HEK293 (cell line): ENCODE data around the gene POLD4.
A peak's percentile ranks its signal among the peaks of the same experiment; 100 is the strongest.

Source experiments
- CTCF ChIA-PET: fragments of 350-600 bp; formaldehyde crosslinking; extraction: SDS; loops from one replicate; lab custom pipeline; 2021; ENCODE audit warnings: antibody characterized with exemption; lab: Yijun Ruan, JAX
- POLR2A ChIA-PET: fragments of 300-600 bp; formaldehyde crosslinking; extraction: SDS; loops from one replicate; lab custom pipeline; 2020; ENCODE audit warnings: antibody characterized with exemption, inconsistent platforms; lab: Yijun Ruan, JAX
- H3K27ac ChIP-seq: fragments of 200-500 bp; sonication (Bioruptor generic); 2 replicates; pipeline ENCODE4 v1.5.1; 2014; ENCODE audit warnings: low read depth, low read length, control low read depth, inconsistent platforms; ENCODE audit errors: extremely low read depth
- H3K36me3 ChIP-seq, 2 experiments: fragments of 200-500 bp in 1 of 2; sonication (Bioruptor generic) in 1 of 2; 1 replicate in 1 of 2; 2 replicates in 1 of 2; pipeline ENCODE4 v1.5.1; 2014 to 2017; ENCODE audit warnings: inconsistent platforms in 2 of 2, low read length in 2 of 2; ENCODE audit not compliant: control insufficient read depth in 2 of 2, insufficient read depth in 1 of 2
- H3K4me1 ChIP-seq: fragments of 200-500 bp; sonication (Bioruptor generic); 2 replicates; pipeline ENCODE4 v1.5.1; 2014; ENCODE audit warnings: mild to moderate bottlenecking, low read length, inconsistent platforms; ENCODE audit not compliant: control insufficient read depth, insufficient read depth
- H3K4me3 ChIP-seq: 2 replicates; pipeline ENCODE4 v1.5.1; 2011; ENCODE audit warnings: low read depth, mild to moderate bottlenecking, control low read depth, low read length, moderate library complexity
- H3K9me3 ChIP-seq: fragments of 200-500 bp; sonication (Bioruptor generic); 2 replicates; pipeline ENCODE4 v1.5.1; 2014; ENCODE audit warnings: low read depth, low read length, inconsistent platforms; ENCODE audit not compliant: control insufficient read depth, insufficient read depth
- HOXA7 ChIP-seq: sonication (generic); formaldehyde crosslinking; IDR thresholded peaks from 2 replicates; pipeline ENCODE4 v1.8.1; 2022; ENCODE audit warnings: missing genetic modification reagents, borderline replicate concordance
- KLF1 ChIP-seq: fragments of 450-650 bp; formaldehyde crosslinking; IDR thresholded peaks from 2 replicates; pipeline ENCODE4 v1.5.1; 2016; ENCODE audit warnings: missing biosample characterization, missing genetic modification characterization
- KLF16 ChIP-seq: fragments of 450-650 bp; formaldehyde crosslinking; IDR thresholded peaks from 2 replicates; pipeline ENCODE4 v1.5.1; 2017; ENCODE audit warnings: missing biosample characterization, missing genetic modification characterization
- MEIS1 ChIP-seq: sonication (generic); formaldehyde crosslinking; IDR thresholded peaks from 2 replicates; pipeline ENCODE4 v1.8.1; 2022; ENCODE audit warnings: missing genetic modification reagents, mild to moderate bottlenecking, borderline replicate concordance
- SETDB1 ChIP-seq: IDR thresholded peaks from one replicate; pipeline ENCODE4 v1.6.1; 2017; ENCODE audit warnings: mild to moderate bottlenecking, low read length, moderate library complexity, mixed read lengths; ENCODE audit not compliant: insufficient read length
- SP3 ChIP-seq: fragments of 450-650 bp; formaldehyde crosslinking; IDR thresholded peaks from 2 replicates; pipeline ENCODE4 v1.5.1; 2016; ENCODE audit warnings: missing biosample characterization, missing genetic modification characterization
- ZFHX2 ChIP-seq: fragments of 450-650 bp; formaldehyde crosslinking; conservative IDR thresholded peaks from 2 replicates; pipeline ENCODE4 v1.5.1; 2016; ENCODE audit warnings: missing biosample characterization, missing genetic modification characterization
- ZFP69B ChIP-seq: fragments of 450-650 bp; formaldehyde crosslinking; IDR thresholded peaks from 2 replicates; pipeline ENCODE4 v1.5.1; 2016; ENCODE audit warnings: missing biosample characterization, missing genetic modification characterization
- ZNF132 ChIP-seq: fragments of 450-650 bp; formaldehyde crosslinking; IDR thresholded peaks from 2 replicates; pipeline ENCODE4 v1.5.1; 2017; ENCODE audit warnings: missing biosample characterization, missing genetic modification characterization, borderline replicate concordance
- ZNF133 ChIP-seq: fragments of 450-650 bp; formaldehyde crosslinking; IDR thresholded peaks from 2 replicates; pipeline ENCODE4 v1.5.1; 2016; ENCODE audit warnings: missing biosample characterization, missing genetic modification characterization
- ZNF175 ChIP-seq: fragments of 450-650 bp; formaldehyde crosslinking; IDR thresholded peaks from 2 replicates; pipeline ENCODE4 v1.5.1; 2016; ENCODE audit warnings: missing biosample characterization, missing genetic modification characterization
- ZNF202 ChIP-seq: fragments of 450-650 bp; formaldehyde crosslinking; IDR thresholded peaks from 2 replicates; pipeline ENCODE4 v1.5.1; 2016; ENCODE audit warnings: missing biosample characterization, missing genetic modification characterization, borderline replicate concordance
- ZNF354C ChIP-seq: fragments of 450-650 bp; formaldehyde crosslinking; IDR thresholded peaks from 2 replicates; pipeline ENCODE4 v1.5.1; 2016; ENCODE audit warnings: missing biosample characterization, missing genetic modification characterization, low read depth, borderline replicate concordance
- ZNF501 ChIP-seq: fragments of 450-650 bp; formaldehyde crosslinking; IDR thresholded peaks from 2 replicates; pipeline ENCODE4 v1.5.1; 2016; ENCODE audit warnings: missing biosample characterization, missing genetic modification characterization
- ZNF558 ChIP-seq: fragments of 450-650 bp; formaldehyde crosslinking; IDR thresholded peaks from 2 replicates; pipeline ENCODE4 v1.5.1; 2016; ENCODE audit warnings: missing biosample characterization, missing genetic modification characterization
- ZNF561 ChIP-seq: fragments of 450-650 bp; IDR thresholded peaks from 2 replicates; pipeline ENCODE4 v1.5.1; 2018; ENCODE audit warnings: missing biosample characterization, missing genetic modification characterization, borderline replicate concordance
- ZNF600 ChIP-seq: fragments of 450-650 bp; formaldehyde crosslinking; IDR thresholded peaks from 2 replicates; pipeline ENCODE4 v1.5.1; 2016; ENCODE audit warnings: missing biosample characterization, missing genetic modification characterization
- ZNF747 ChIP-seq: fragments of 450-650 bp; formaldehyde crosslinking; IDR thresholded peaks from 2 replicates; pipeline ENCODE4 v1.5.1; 2016; ENCODE audit warnings: missing biosample characterization, missing genetic modification characterization
- ZNF791 ChIP-seq: fragments of 450-650 bp; formaldehyde crosslinking; IDR thresholded peaks from 2 replicates; pipeline ENCODE4 v1.5.1; 2016; ENCODE audit warnings: missing biosample characterization, missing genetic modification characterization
- ZSCAN16 ChIP-seq: fragments of 450-650 bp; formaldehyde crosslinking; IDR thresholded peaks from 2 replicates; pipeline ENCODE4 v1.5.1; 2016; ENCODE audit warnings: missing biosample characterization, missing genetic modification characterization
- TF ChIP-seq, protein P1 (sequence below): fragments of 450-650 bp; formaldehyde crosslinking; IDR thresholded peaks from 2 replicates; pipeline ENCODE4 v1.5.1; 2016; ENCODE audit warnings: missing biosample characterization, missing genetic modification characterization
- TF ChIP-seq, protein P2 (sequence below): fragments of 450-650 bp; formaldehyde crosslinking; IDR thresholded peaks from 2 replicates; pipeline ENCODE4 v1.5.0; 2017; ENCODE audit warnings: missing biosample characterization, missing genetic modification characterization, borderline replicate concordance
- TF ChIP-seq, protein P3 (sequence below): fragments of 450-650 bp; IDR thresholded peaks from 2 replicates; pipeline ENCODE4 v1.5.1; 2018; ENCODE audit warnings: missing biosample characterization, missing genetic modification characterization

POLD4 gene

DNA sequence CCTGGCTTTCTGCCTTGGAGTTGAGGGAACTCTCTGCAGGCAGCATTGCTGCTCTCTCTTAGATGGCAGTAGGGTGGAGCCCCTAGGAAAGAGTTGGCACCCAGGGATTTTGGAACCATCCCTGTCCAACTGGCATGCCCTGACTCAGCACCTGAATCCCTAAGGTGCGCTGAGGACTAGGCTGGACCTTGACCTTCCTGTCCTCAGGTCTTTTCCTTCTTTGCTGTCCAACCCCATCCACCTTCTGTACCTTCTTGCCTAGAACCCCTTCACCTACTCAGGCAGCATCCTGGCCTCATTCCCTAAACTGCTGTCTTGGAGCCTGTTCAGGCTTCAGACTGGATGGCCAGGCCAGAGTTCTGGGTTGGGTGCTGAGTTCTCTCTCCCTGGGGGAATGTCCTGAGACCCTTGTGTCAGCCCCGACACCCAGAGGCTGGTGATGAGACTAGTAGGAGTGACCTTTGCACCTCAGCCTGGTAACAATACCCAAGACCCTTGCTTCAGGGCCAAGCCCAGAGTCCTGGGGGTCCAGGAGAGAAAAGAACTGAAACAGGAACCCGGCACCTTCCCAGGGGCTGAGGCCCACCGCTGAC, 2.5 kb upstream of the POLD4 start (continued):
- TF ChIP-seq SP3, result no peak

DNA sequence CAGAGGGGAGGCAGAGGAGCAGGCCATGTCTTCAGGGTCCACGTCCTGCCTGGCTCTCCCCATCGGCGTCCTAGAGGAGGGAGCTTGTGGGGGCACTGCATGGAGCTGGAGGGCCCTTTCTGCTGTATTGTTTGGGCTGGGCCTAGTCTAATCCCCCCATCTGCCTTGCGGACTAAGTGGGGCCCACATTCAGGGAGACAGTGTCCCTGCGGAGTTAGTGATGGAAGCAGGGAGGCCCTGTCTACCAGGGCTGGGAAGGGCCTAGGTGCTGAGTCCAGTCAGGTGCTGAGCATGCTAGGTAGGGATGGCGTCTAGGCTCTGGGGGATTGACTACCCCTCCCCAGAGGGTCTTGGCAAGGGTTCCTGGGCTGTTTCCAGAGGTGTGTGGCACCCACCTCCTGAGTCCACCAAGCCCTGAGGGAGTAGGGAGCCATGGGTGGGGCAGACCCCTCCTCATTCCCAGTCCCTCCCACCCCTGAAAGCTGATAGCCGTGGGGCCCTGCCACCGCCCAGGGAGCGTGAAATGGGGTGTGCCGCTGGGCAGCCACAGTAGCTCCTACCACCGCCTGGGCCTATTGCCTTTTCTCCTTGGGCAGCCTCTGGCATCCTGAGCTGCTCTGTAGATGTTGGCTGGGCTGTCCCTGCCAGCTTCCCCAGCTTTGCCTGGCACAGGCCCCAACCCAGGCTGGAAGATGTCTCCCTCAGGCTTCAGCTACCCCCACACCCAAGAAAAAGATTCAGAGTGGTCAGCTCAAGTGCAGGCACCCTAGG, 1.9 kb upstream of the POLD4 start:
- ChIA-PET POLR2A (interaction anchor here (0.5 to 3.3 kb wide), 5 partner anchors 13 to 307 kb away, joined by 5 to 30 read pairs (median 8); partner anchors contain the start of genes CLCF1 and RAD9A), CTCF (interaction anchor here (0.9 to 30.4 kb wide), 6 partner anchors 8 to 150 kb away, joined by 3 to 898 read pairs (median 9); partner anchors contain the start of genes CLCF1, PITPNM1, PPP1CA and RAD9A)
- Histone ChIP-seq H3K4me3 (no peak overlapping the region), H3K9me3 (no peaks in the 10 kb centered on the region), H3K4me1 (no peaks in the 10 kb centered on the region), H3K27ac (no peak overlapping the region), H3K36me3 (no peaks in the 10 kb centered on the region)
- peak; percentile 84 for TF ChIP-seq KLF1 (tag by site-specific recombination)
- peak; percentile 32; the same call in 1 of the 2 replicates for TF ChIP-seq ZFP69B (tag by site-specific recombination)
- no peak for TF ChIP-seq ZNF202
- no peak for TF ChIP-seq ZNF354C (tag by site-specific recombination)
- no peak for TF ChIP-seq HOXA7 (CRISPR knock-in tag)
- no peak for TF ChIP-seq ZNF175 (tag by site-specific recombination)
- no peak for TF ChIP-seq ZNF747 (tag by site-specific recombination)
- no peak for TF ChIP-seq ZSCAN16
- no peak for TF ChIP-seq SETDB1
- TF ChIP-seq, protein P1, sequence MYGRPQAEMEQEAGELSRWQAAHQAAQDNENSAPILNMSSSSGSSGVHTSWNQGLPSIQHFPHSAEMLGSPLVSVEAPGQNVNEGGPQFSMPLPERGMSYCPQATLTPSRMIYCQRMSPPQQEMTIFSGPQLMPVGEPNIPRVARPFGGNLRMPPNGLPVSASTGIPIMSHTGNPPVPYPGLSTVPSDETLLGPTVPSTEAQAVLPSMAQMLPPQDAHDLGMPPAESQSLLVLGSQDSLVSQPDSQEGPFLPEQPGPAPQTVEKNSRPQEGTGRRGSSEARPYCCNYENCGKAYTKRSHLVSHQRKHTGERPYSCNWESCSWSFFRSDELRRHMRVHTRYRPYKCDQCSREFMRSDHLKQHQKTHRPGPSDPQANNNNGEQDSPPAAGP (tag by site-specific recombination), result peak; percentile 21; the same call in 1 of the 2 replicates
- TF ChIP-seq ZNF561 (tag by site-specific recombination), result no peak
- TF ChIP-seq, protein P2, sequence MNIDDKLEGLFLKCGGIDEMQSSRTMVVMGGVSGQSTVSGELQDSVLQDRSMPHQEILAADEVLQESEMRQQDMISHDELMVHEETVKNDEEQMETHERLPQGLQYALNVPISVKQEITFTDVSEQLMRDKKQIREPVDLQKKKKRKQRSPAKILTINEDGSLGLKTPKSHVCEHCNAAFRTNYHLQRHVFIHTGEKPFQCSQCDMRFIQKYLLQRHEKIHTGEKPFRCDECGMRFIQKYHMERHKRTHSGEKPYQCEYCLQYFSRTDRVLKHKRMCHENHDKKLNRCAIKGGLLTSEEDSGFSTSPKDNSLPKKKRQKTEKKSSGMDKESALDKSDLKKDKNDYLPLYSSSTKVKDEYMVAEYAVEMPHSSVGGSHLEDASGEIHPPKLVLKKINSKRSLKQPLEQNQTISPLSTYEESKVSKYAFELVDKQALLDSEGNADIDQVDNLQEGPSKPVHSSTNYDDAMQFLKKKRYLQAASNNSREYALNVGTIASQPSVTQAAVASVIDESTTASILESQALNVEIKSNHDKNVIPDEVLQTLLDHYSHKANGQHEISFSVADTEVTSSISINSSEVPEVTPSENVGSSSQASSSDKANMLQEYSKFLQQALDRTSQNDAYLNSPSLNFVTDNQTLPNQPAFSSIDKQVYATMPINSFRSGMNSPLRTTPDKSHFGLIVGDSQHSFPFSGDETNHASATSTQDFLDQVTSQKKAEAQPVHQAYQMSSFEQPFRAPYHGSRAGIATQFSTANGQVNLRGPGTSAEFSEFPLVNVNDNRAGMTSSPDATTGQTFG (tag by site-specific recombination), result no peak
- TF ChIP-seq ZNF558, result no peak
- TF ChIP-seq ZNF133, result no peak
- TF ChIP-seq ZNF791 (tag by site-specific recombination), result no peak
- no peak for TF ChIP-seq ZFHX2 (tag by site-specific recombination)
- TF ChIP-seq, protein P3, sequence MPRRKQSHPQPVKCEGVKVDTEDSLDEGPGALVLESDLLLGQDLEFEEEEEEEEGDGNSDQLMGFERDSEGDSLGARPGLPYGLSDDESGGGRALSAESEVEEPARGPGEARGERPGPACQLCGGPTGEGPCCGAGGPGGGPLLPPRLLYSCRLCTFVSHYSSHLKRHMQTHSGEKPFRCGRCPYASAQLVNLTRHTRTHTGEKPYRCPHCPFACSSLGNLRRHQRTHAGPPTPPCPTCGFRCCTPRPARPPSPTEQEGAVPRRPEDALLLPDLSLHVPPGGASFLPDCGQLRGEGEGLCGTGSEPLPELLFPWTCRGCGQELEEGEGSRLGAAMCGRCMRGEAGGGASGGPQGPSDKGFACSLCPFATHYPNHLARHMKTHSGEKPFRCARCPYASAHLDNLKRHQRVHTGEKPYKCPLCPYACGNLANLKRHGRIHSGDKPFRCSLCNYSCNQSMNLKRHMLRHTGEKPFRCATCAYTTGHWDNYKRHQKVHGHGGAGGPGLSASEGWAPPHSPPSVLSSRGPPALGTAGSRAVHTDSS, result no peak
- no peak for TF ChIP-seq KLF16 (tag by site-specific recombination)
- TF ChIP-seq ZNF132 (tag by site-specific recombination), result no peak
- TF ChIP-seq ZNF600 (tag by site-specific recombination), result no peak
- no peak for TF ChIP-seq ZNF501 (tag by site-specific recombination)
- no peak for TF ChIP-seq MEIS1 (CRISPR knock-in tag)
